GM18502 (cell line): Measurements from ENCODE around the gene MFSD1.

Experiments used
- ATAC-seq: cut with Tn5 transposase; IDR thresholded peaks from one replicate; pipeline ENCODE4 v1.9.1; 2021; ENCODE audit warnings: mild to moderate bottlenecking; ENCODE audit not compliant: unreplicated experiment, poor library complexity

MFSD1 gene

DNA sequence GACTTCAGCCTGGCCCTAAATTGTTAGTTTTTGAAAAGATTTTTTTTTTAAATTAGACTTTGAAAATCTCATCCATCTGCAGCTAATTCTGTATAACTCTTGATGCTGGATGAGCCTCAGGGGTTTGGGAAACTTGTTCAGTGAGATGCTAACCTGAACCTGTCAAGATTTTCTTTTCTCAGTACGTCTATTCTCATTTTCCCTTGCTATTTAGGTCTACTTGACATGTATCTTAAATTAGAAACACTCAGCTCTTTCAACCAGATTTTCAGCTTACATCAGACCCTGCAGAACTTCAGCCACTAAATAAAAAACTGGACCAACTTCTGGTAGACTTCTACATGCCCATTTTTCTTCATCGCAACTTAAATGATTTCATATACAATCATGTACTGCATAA, 61.4 kb downstream of the MFSD1 start:
- ATAC-seq, result peak; percentile 50

DNA sequence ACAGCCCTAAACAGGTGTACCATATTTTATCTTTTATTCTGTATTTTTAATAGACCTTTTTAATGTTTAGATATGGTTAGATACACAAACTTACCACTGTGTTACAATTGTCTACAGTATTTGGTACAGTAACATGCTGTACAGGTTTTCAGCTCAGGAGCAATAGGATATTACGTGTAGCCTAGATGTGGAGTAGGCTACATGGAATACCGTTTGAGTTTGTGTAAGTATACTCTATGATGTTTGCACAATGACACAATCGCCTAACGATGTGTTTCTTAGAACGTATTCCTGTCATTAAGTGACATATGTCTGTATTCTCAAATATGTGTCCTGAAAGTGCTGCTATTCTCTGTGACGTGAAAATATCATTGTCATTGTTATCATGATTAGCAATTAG, 62.6 kb downstream of the MFSD1 start:
- ATAC-seq, result no peak

DNA sequence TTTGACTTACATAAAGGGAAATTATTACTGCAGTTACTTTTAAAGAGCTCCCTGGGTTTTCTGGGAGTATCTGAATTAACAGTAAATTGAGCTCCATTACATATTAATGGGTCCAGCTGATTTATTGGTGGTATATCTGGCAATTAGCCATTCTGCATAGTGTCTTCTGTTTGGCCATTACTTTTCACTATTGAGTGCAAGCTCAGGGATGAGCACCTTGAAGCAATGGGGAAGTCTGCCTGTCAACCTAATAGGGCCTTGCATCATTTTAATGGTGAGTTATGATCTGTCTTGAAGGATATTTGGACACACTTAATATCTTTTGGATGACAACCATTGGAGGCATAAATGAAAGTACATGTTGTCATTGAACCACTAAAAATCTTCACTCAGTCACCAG, 73.8 kb downstream of the MFSD1 start:
- ATAC-seq, result no peak
